HT-29 (cell line): ENCODE results near the gene BTNL9. TPM values are rescaled to one million over a fixed set of nuclear protein-coding genes. Genes with fewer than 3 reads are reported as not detected.
"Not testable (repeated sequence)": the region's sequence is repeated elsewhere in the genome, so short reads cannot be mapped to it uniquely, and the experiment has no call there.

ENCODE experiments used
- DNase-seq: peaks from one replicate; pipeline ENCODE4 v3.0.0-alpha.2; 2015; ENCODE audit warnings: low spot score
- total RNA-seq: library from RNA; depleted of rRNA; stranded (reverse); fragments of >200 nt; shearing (Covaris generic); gene quantifications from 2 replicates; pipeline ENCODE4 v1.2.3, GENCODE V29; 2014

BTNL9 gene
- total RNA-seq, 1 experiment from 2014 or later = 32.4 TPM

DNA sequence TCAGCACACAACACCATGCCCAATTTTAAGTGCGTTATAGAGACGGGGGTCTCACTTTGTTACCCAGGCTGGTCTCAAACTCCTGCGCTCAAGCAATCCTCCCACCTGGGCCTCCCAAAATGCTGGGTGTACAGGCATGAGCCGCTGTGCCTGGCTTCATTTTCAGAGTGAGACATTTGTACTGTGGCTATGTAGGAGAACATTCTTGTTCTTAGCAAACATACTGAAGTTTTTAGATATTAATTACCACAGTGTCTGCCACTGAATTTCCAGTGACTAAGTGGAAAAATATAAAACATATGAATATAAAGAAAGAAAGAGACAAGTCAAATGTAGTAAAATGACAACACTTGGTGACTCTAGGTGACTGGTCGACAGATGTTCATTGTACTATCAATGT lies 20.9 kb downstream of the BTNL9 start:
- no peak for DNase-seq

DNA sequence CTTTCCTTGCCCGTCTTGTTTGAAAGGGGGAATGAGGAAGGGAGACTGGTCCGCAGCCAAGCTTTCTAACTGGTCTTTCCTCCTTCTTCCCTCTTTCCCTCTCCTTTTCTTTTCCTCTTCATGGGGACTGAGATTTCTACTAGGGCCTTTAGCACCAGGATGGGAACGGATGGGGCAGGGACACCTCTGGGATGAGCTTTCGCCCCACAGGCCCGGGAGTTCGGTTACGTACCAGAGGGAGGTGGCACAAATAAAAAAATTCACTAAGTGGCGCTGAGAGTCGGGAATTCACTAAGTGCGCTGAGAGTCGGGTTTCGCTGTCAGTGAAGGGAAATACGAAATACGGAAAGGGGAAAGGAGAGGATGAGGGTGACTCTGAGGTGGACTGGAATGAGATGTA lies 21.6 kb downstream of the BTNL9 start:
- no peak for DNase-seq

- DNase-seq = no peak
Observed at GRCh38 chr5:181062631-181063030, 22.6 kb downstream of the BTNL9 start.

GRCh38 chr5:181063514-181063913 lies 23.4 kb downstream of the BTNL9 start:
- no peak for DNase-seq

DNA sequence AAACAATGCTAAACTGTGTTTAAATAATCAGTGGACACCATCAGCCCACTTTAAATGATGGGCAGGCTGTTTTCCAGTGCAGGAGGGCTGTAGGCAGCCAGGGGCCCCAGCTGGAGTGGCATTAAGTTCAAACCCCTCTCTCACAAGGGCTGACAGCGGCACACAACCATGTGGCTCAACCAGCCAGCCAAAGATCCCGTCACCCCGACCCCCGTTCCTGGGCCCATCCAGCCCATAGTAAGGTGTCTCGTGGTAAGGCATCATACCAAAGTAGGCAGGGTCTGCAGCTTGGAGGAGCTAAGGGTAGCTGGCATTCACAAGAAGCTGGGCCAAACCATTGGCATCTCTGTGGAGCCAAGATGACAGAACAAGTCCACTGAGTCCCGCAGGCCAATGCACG lies 24.9 kb downstream of the BTNL9 start:
- DNase-seq = no peak

GRCh38 chr5:181069767-181070491 lies 29.9 kb downstream of the BTNL9 start:
- peak; percentile 38 for DNase-seq

- DNase-seq = no peak
Observed at GRCh38 chr5:181070523-181070922, 30.5 kb downstream of the BTNL9 start.

- no peak for DNase-seq
Observed at GRCh38 chr5:181071257-181071656, 31.2 kb downstream of the BTNL9 start.

DNA sequence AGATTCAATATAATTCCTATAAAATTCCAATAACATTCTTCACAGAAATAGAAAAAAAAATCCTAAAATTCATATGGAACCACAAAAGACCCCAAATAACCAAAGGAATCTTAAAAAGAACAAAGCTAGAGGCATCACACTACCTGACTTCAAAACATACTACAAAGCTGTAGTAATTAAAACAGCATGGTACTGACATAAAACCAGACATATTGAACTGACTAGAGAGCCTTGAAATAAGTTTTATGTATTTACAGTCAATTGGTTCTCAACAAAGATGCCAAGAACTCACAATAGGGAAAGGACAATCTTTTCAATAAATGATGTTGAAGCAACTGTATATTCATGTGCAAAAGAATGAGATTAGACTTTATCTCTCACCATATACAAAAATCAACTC lies 36.9 kb downstream of the BTNL9 start:
- no peak for DNase-seq

DNA sequence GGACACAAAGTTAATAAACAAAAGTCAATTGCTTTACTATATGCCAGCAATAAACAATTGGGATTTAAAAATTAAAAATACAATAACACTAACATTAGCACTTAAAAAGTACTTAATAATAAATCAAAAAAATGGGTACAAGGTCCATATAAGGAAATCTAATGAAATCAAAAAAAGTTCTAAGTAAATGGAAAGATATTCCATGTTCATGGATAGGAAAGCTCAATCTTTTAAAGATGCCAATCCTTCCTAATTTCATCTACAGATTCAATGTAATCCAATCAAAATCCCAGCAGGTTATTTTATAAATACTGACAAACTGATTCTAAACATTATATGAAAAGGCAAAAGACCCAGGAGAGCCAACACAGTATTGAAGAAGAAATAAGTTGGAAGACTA lies 41.9 kb downstream of the BTNL9 start:
- DNase-seq = no peak

DNA sequence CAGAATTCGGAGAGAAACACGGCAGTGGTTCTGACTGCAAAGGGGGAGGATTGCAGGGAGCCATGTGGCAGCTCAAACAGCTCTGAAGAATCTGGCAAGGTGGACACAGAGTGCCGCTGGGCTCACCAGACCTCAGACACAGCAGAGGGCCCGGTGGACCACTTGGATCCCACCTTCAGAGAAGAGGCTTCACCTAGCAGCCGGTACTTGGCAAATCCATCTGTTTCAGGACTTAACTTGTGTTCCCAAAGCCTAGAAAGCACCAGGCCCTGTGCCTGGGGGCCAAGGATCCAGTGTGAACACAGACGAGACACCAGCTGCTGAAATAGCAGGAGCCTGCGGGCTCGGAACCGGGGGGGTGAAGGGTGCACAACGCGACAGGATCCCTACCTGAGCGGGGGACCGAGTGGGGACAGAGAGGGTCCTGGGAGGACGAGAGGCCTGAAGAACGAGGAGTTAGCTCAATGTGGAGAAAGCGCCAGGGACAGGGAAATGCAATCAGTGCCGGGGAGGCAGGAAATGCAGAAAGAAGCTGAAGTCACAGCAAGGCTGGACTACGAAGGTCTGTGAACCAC lies 44.6 kb downstream of the BTNL9 start:
- DNase-seq = no peak

DNA sequence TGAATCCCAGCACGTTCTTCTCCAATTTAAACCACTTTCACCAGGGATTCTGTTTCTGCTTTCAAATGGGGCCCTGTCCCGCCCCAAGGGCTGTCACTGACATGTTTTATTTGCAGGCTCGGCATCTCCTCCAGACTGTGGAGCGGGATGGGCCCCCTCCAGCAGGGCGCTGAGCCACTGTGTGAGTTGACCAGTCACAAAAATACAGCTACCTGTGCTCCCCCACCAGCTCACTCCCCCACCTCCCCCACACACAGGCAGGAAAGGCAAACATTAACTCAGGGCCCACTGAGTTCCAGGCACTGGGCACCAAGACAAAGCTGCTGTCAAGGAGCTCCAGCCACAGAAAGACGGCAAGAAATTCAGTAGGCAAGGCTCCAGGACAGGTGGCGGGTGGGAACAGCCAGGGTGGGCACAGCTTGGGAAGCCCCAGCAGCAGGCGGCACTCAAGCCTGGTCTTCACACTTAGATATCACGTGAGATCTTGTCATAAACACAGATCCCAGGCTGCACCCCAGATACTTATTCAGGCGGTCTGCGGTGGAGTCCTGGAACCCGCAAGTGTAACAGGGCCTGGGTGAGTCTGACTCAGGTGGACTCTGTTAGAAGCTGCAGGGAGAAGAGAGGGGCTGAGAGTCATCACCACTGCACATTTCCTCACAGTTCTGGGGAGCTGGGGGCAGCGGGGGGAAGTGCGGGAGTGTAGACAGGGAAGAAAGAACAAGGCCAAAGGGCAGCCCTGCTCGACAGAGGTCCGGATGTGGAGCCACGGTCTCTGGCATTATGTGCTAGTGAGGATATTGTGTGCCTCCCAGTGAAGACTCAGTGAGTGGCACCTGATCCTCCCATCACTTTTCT lies 46.2 kb downstream of the BTNL9 start:
- DNase-seq = no peak

DNA sequence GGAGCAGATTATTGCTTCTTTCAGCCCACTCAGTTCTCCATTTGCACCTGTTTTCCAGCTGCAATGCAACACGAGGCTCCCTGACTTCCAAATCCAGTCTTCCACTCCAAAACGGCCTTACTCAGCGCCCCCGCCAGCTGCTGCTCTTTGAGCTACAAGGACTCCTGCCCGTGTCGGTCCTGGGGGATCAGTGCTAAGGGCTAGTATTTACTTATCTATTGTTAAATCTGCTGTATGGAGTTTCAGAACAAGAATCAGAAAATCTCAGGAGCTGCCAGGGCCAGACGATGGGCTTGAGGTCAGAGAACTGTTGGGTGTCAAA lies 46.8 kb downstream of the BTNL9 start:
- DNase-seq = no peak

- DNase-seq = no peak
Observed at GRCh38 chr5:181087309-181087708, 47.2 kb downstream of the BTNL9 start.

DNA sequence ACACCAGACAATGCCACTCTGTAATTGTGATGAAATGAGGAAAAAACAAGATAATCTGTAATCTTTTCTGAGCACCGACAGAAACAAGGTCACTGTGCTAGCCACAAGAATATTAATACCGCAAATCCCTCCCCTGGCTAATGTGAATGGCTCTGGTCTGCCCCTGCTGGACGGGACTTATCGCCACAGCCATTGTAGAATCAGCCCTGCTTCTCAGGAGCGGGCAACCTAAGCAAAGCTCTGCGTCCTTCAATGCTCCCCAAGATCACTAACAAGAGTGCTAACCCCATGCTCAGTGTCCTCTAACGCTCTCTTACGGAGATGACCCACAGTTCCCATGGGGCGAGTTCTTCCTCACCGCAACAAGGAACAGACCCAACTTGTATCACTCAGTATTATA lies 48.2 kb downstream of the BTNL9 start:
- peak; percentile 63 for DNase-seq

DNA sequence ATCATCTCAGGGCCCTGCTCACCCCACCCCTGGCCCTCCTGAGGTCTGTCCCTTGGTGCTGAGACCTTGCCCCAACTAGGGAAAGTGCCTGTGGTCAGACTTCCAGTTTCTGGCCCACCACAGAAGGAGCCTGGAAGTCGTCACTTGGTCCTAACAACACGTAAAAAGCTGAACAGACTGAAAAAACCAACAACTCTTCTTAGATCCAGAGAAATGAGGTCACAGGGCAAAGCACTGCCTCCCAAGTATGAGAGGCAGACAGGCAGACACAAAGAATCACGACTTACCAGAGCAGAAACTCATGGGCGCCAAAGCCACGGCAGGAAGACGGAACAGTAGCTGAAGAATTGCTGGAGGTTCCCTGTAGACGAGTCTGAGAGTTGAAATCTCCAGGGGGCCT lies 52.4 kb downstream of the BTNL9 start:
- no peak for DNase-seq

DNA sequence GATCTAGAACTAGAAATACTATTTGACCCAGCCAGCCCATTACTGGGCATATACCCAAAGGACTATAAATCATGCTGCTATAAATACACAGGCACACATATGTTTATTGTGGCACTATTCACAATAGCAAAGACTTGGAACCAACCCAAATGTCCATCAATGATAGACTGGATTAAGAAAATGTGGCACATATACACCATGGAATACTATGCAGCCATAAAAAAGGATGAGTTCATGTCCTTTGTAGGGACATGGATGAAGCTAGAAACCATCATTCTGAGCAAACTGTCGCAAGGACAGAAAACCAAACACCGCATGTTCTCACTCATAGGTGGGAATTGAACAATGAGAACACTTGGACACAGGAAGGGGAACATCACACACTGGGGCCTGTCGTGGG lies 55.1 kb downstream of the BTNL9 start:
- DNase-seq = not testable (repeated sequence)

DNA sequence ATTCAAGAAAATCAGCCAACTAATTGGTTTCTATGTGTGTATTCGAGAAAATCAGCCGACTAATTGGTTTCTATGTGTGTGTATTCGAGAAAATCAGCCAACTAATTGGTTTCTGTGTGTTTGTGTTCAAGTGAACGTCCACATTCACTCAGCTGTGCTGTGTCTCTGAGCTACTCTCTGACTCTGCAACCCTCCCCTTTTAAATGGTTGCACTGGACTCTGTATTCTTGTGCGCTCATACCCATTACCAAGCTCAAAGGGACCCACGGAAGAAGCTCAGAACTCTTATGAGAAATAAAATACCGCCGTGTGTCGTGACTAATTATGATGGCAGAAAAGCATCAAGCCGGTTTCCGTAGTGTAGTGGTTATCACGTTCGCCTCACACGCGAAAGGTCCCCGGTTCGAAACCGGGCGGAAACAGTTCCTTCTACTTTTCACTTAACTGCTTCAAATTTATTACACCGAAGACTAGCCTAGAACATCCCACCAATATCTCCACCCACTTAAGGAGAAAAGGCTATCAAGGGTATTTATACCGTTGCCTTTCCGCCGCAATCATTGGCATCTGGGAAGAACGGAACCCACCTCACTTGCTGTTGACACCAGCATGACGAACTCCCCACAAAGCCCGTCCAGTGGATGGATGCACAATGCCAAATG lies 56.8 kb downstream of the BTNL9 start:
- not testable (repeated sequence) for DNase-seq

- not testable (repeated sequence) for DNase-seq
Observed at GRCh38 chr5:181097383-181097753, 57.3 kb downstream of the BTNL9 start.

DNA sequence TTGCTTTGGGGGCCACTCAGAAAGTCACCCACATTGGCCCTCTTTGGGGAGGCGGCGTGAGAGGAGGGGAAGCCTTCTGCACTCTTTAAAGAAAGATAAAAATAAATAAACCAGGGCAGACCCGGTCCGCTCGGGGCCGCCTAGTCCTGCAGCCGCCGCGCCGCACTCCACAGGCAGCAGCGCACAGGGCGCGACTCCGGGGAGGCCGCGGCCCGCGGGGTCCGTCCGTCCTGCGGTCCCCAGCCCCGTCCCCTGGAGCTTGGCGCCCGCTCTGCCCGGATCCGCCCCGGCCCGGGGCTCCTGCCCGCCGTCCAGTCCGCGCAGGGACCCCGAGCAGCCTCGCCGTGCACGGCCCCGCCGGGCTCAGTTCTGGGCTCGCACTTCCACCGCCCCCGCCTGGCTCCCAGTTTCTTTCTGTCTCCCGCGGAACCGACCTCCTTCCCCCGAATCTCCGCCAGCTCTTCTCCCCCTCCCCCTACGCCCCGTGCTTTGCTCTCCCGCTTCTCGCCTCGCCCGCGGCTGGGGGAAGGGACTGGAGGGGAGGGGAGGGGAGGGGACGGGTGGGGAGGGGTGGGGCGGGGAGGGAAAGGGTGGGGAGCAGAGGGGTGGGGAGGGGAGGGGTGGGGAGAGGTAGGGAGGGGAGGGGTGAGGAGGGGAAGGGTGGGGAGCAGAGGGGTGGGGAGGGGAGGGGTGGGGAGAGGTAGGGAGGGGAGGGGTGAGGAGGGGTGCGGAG lies 57.9 kb downstream of the BTNL9 start:
- DNase-seq = not testable (repeated sequence)

DNA sequence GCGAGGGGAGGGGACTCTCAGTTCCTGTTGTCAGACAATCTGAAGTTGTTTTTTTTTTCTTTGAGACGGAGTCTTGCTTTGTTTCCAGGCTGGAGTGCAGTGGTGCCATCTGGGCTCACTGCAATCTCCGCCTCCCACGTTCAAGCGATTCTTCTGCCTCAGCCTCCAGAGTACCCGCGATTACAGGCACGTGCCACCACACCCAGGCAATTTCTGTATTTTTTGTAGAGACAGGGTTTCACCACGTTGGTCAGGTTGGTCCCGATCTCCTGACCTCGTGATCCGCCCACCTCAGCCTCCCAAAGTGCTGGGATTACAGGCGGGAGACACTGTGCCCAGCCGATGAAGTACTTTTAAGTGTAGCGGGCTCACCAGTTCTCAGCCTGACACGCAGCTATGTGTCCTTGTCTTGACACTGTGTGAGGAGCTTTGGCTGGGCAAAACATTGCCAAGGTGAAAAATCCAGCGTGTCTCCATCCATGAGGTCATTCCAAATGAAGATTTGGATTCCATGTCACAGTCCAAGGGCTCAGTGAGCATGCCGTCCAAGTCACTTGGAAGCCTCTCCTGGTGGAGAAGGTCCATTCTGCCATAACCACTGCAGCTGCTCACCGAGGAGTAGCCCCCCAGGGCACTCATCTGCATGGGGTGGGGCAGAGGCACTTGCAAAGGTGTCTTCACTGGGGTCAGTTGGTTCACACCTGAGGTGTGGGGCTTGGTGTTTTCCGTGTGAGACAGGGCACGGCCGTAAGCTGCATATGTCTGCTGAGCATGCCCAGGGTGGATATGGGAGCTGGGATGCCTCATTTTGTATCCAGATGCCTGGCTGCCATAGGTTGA lies 58.9 kb downstream of the BTNL9 start:
- no peak for DNase-seq
